HUES6 (cell line): ENCODE measurements around the gene NLRX1.
"Not testable (repeated sequence)": the region's sequence is repeated elsewhere in the genome, so short reads cannot be mapped to it uniquely, and the experiment has no call there.

Experiments used
- H3K27ac ChIP-seq: 2 replicates; pipeline ENCODE4 v1.7.0; 2013; ENCODE audit warnings: low read depth, mild to moderate bottlenecking, low read length, inconsistent platforms
- H3K27me3 ChIP-seq: 2 replicates; pipeline ENCODE4 v1.6.1; 2013; ENCODE audit warnings: low read length; ENCODE audit not compliant: control insufficient read depth, insufficient read depth
- H3K36me3 ChIP-seq: 2 replicates; pipeline ENCODE4 v1.6.1; 2013; ENCODE audit warnings: low read length; ENCODE audit not compliant: control insufficient read depth, insufficient read depth
- H3K4me1 ChIP-seq: 2 replicates; pipeline ENCODE4 v1.6.1; 2013; ENCODE audit warnings: low read length; ENCODE audit not compliant: control insufficient read depth, insufficient read depth
- H3K4me3 ChIP-seq: 2 replicates; pipeline ENCODE4 v1.5.1; 2013; ENCODE audit warnings: low read depth, low read length
- H3K9ac ChIP-seq: one replicate; pipeline ENCODE4 v1.6.1; 2013; ENCODE audit warnings: mild to moderate bottlenecking, low read length
- H3K9me3 ChIP-seq: 2 replicates; pipeline ENCODE4 v1.6.1; 2013; ENCODE audit warnings: low read depth, low read length; ENCODE audit not compliant: control insufficient read depth, insufficient read depth

The NLRX1 gene

GRCh38 chr11:119188067-119188466 is 19.5 kb downstream of the NLRX1 start:
- no peak overlapping the region for H3K9ac ChIP-seq
- 0 out of 2 replicates have a peak, but pooled peaks cover 5% of the 10 kb centered on the region for H3K4me1 ChIP-seq
- no peaks in the 10 kb centered on the region for H3K9me3 ChIP-seq
- H3K36me3 ChIP-seq, result no peaks in the 10 kb centered on the region
- H3K27ac ChIP-seq, result no peak overlapping the region
- no peak overlapping the region for H3K4me3 ChIP-seq
- H3K27me3 ChIP-seq, result no peaks in the 10 kb centered on the region

- Histone ChIP-seq H3K4me1 (0 out of 2 replicates have a peak, but pooled peaks cover 5% of the 10 kb centered on the region), H3K4me3 (no peak overlapping the region), H3K27me3 (no peaks in the 10 kb centered on the region), H3K9ac (no peak overlapping the region), H3K9me3 (no peaks in the 10 kb centered on the region), H3K36me3 (no peaks in the 10 kb centered on the region), H3K27ac (no peak overlapping the region)
These were observed 20.4 kb downstream of the NLRX1 start for GRCh38 chr11:119188887-119189286.

GRCh38 chr11:119189393-119189792 is 20.9 kb downstream of the NLRX1 start:
- Histone ChIP-seq H3K4me3 (no peak overlapping the region), H3K27me3 (no peaks in the 10 kb centered on the region), H3K9me3 (no peaks in the 10 kb centered on the region), H3K4me1 (0 out of 2 replicates have a peak, but pooled peaks cover 5% of the 10 kb centered on the region), H3K36me3 (no peaks in the 10 kb centered on the region), H3K9ac (peak overlapping the region; percentile 5), H3K27ac (no peak overlapping the region)

- Histone ChIP-seq H3K4me1 (0 out of 2 replicates have a peak, but pooled peaks cover 5% of the 10 kb centered on the region), H3K9me3 (no peaks in the 10 kb centered on the region), H3K9ac (no peak overlapping the region), H3K27ac (no peak overlapping the region), H3K4me3 (no peak overlapping the region), H3K27me3 (no peaks in the 10 kb centered on the region), H3K36me3 (no peaks in the 10 kb centered on the region)
These were observed 22.0 kb downstream of the NLRX1 start for GRCh38 chr11:119190531-119190930.

- H3K36me3 ChIP-seq, result not testable (repeated sequence)
These were observed 22.7 kb downstream of the NLRX1 start for GRCh38 chr11:119191265-119191664.

GRCh38 chr11:119192111-119192510 is 23.6 kb downstream of the NLRX1 start:
- Histone ChIP-seq H3K9ac (no peak overlapping the region), H3K36me3 (no peaks in the 10 kb centered on the region), H3K9me3 (no peaks in the 10 kb centered on the region)

More at GRCh38 chr11:119191265-119191664, 22.7 kb downstream of the NLRX1 start:
- H3K27me3 ChIP-seq, H3K4me3 ChIP-seq, H3K27ac ChIP-seq, H3K9ac ChIP-seq, H3K9me3 ChIP-seq, H3K4me1 ChIP-seq: not testable (repeated sequence)

GRCh38 chr11:119193001-119193400 is 24.5 kb downstream of the NLRX1 start:
- no peaks in the 10 kb centered on the region for H3K27me3 ChIP-seq
- H3K36me3 ChIP-seq, result no peaks in the 10 kb centered on the region
- H3K9ac ChIP-seq, result no peak overlapping the region
- H3K4me3 ChIP-seq, result no peak overlapping the region
- H3K27ac ChIP-seq, result no peak overlapping the region
- no peaks in the 10 kb centered on the region for H3K9me3 ChIP-seq
- peaks cover 5% of the 10 kb centered on the region; the same call in 1 of the 2 replicates for H3K4me1 ChIP-seq

More at GRCh38 chr11:119192111-119192510, 23.6 kb downstream of the NLRX1 start:
- H3K27me3 ChIP-seq, result no peaks in the 10 kb centered on the region
- H3K4me3 ChIP-seq, result no peak overlapping the region
- H3K4me1 ChIP-seq, result peaks cover 5% of the 10 kb centered on the region; the same call in 1 of the 2 replicates
- H3K27ac ChIP-seq, result no peak overlapping the region

- no peaks in the 10 kb centered on the region for H3K9me3 ChIP-seq
- H3K27ac ChIP-seq, result no peak overlapping the region
- no peak overlapping the region for H3K4me3 ChIP-seq
- peaks cover 5% of the 10 kb centered on the region; the same call in 1 of the 2 replicates for H3K4me1 ChIP-seq
- H3K9ac ChIP-seq, result no peak overlapping the region
- H3K27me3 ChIP-seq, result no peaks in the 10 kb centered on the region
- no peaks in the 10 kb centered on the region for H3K36me3 ChIP-seq
These were observed 25.1 kb downstream of the NLRX1 start for GRCh38 chr11:119193626-119194025.

GRCh38 chr11:119194811-119195440 is 26.4 kb downstream of the NLRX1 start:
- Histone ChIP-seq H3K9me3 (no peaks in the 10 kb centered on the region), H3K27me3 (no peaks in the 10 kb centered on the region), H3K27ac (no peak overlapping the region), H3K4me3 (no peak overlapping the region), H3K36me3 (no peaks in the 10 kb centered on the region), H3K4me1 (peaks cover 4% of the 10 kb centered on the region), H3K9ac (no peak overlapping the region)

GRCh38 chr11:119195680-119196079 is 27.2 kb downstream of the NLRX1 start:
- H3K36me3 ChIP-seq, result no peaks in the 10 kb centered on the region
- no peak overlapping the region for H3K9ac ChIP-seq
- H3K4me1 ChIP-seq, result peaks cover 4% of the 10 kb centered on the region
- H3K27me3 ChIP-seq, result no peaks in the 10 kb centered on the region
- H3K9me3 ChIP-seq, result no peaks in the 10 kb centered on the region
- H3K4me3 ChIP-seq, result no peak overlapping the region
- H3K27ac ChIP-seq, result no peak overlapping the region

- Histone ChIP-seq H3K27ac (no peak overlapping the region), H3K9ac (no peak overlapping the region), H3K36me3 (no peaks in the 10 kb centered on the region), H3K4me1 (peaks cover 4% of the 10 kb centered on the region), H3K4me3 (no peak overlapping the region), H3K27me3 (no peaks in the 10 kb centered on the region), H3K9me3 (no peaks in the 10 kb centered on the region)
These were observed 28.4 kb downstream of the NLRX1 start for GRCh38 chr11:119196833-119197483.
